Endodermal cell (in vitro differentiated cells): ENCODE results near the gene MTREX. TPM values are rescaled to one million over a fixed set of nuclear protein-coding genes. Genes with fewer than 3 reads are reported as not detected.

ENCODE experiments used
- DNase-seq: peaks from one replicate; pipeline ENCODE4 v3.0.0-alpha.2; 2017
- H3K27ac ChIP-seq: 2 replicates; pipeline ENCODE4 v1.5.1; 2013; ENCODE audit warnings: mild to moderate bottlenecking, low read depth, low read length, moderate library complexity
- H3K27me3 ChIP-seq: 2 replicates; pipeline ENCODE4 v1.6.1; 2013; ENCODE audit warnings: mild to moderate bottlenecking, low read length, moderate library complexity; ENCODE audit not compliant: insufficient read depth, control insufficient read depth, poor library complexity, severe bottlenecking
- H3K36me3 ChIP-seq: 2 replicates; pipeline ENCODE4 v1.7.0; 2013; ENCODE audit warnings: mild to moderate bottlenecking, low read length, moderate library complexity; ENCODE audit not compliant: control insufficient read depth, insufficient read depth
- H3K4me1 ChIP-seq: one replicate; pipeline ENCODE4 v1.7.0; 2013; ENCODE audit warnings: low read length; ENCODE audit not compliant: control insufficient read depth, insufficient read depth
- H3K4me3 ChIP-seq: 2 replicates; pipeline ENCODE4 v1.5.1; 2013; ENCODE audit warnings: mild to moderate bottlenecking, low read length, moderate library complexity
- H3K9ac ChIP-seq: 2 replicates; pipeline ENCODE4 v1.6.1; 2013; ENCODE audit warnings: mild to moderate bottlenecking, low read length, moderate library complexity; ENCODE audit not compliant: poor library complexity, severe bottlenecking; ENCODE audit errors: extremely low read depth
- H3K9me3 ChIP-seq: 2 replicates; pipeline ENCODE4 v1.6.1; 2013; ENCODE audit warnings: mild to moderate bottlenecking, low read length, moderate library complexity; ENCODE audit not compliant: control insufficient read depth
- H3K27ac Mint-ChIP-seq: 2 replicates; pipeline ENCODE4 v1.8.0; 2020; ENCODE audit warnings: mixed read lengths
- H3K27me3 Mint-ChIP-seq: 2 replicates; pipeline ENCODE4 v1.8.0; 2021; ENCODE audit warnings: mild to moderate bottlenecking, mixed read lengths; ENCODE audit not compliant: insufficient read depth
- H3K36me3 Mint-ChIP-seq: 2 replicates; pipeline ENCODE4 v1.8.0; 2020; ENCODE audit warnings: low read depth, mixed read lengths
- H3K4me1 Mint-ChIP-seq: 2 replicates; pipeline ENCODE4 v1.8.0; 2020; ENCODE audit warnings: mixed read lengths
- H3K4me3 Mint-ChIP-seq: 2 replicates; pipeline ENCODE4 v1.8.0; 2020; ENCODE audit warnings: mild to moderate bottlenecking, moderate library complexity, mixed read lengths
- H3K9me3 Mint-ChIP-seq: 2 replicates; pipeline ENCODE4 v1.8.0; 2020; ENCODE audit warnings: mild to moderate bottlenecking, mixed read lengths
- WGBS, 2 experiments: methylation state at CpG; one replicate each; pipeline versions ENCODE4 v1.1.5 to v1.1.7; 2013; ENCODE audit warnings: missing lambda C conversion rate in 2 of 2, mixed read lengths in 1 of 2; ENCODE audit not compliant: insufficient coverage in 1 of 2, insufficient read length in 1 of 2; 5-methylcytosine and 5-hydroxymethylcytosine counted together
- total RNA-seq, 2 donors: library from RNA; stranded (reverse); fragmentation: NEBNext Ultra II Directional in 1 of 2; extraction: Animal tissue kit (Norgen Biotek cat#: 25700) in 1 of 2; gene quantifications; 2 replicates in 1 of 2; 3 replicates in 1 of 2; pipeline ENCODE4 v1.2.1, GENCODE V29; 2021
- TF ChIP-seq, protein P1 (sequence below): fragments of 200-600 bp; sonication (generic); conservative IDR thresholded peaks from 2 replicates; pipeline ENCODE4 v1.5.0; 2021; ENCODE audit warnings: antibody characterized with exemption, mild to moderate bottlenecking

The MTREX gene
- total RNA-seq, 2 donors from 2014 or later, result 91.0 to 106 TPM

DNA sequence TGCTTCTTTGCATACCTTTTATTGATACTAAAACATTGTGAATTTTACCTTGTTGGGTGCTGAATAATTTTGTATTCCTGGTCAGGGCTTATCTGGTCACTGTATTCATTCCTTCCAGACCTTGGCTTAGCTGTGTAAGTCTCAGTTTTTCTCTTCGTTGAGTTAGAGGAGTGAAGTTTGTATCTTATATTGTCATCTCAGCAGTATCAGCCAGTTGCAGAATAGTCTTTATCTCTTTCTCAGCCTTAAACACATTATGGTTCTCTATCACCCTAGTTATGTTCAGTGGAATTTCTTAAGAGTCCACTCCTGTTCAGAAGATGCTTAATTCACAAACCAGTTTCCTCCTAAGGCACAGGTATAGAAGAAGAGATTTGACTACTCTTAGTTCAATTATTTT, 25.2 kb downstream of the MTREX start:
- Histone ChIP-seq H3K36me3 (peaks cover 68% of the 10 kb centered on the region), H3K9me3 (no peaks in the 10 kb centered on the region), H3K9ac (no peak overlapping the region), H3K27me3 (no peaks in the 10 kb centered on the region), H3K27ac (no peak overlapping the region), H3K4me3 (no peak overlapping the region), H3K4me1 (no peaks in the 10 kb centered on the region)
- H3K4me1 Mint-ChIP-seq, result no peaks in the 10 kb centered on the region
- WGBS, 2 experiments, result 100% methylated on average over 1 of the region's 1 CpG; no CpG with 5 or more reads in 1 of the 2 experiments
- TF ChIP-seq, protein P1, sequence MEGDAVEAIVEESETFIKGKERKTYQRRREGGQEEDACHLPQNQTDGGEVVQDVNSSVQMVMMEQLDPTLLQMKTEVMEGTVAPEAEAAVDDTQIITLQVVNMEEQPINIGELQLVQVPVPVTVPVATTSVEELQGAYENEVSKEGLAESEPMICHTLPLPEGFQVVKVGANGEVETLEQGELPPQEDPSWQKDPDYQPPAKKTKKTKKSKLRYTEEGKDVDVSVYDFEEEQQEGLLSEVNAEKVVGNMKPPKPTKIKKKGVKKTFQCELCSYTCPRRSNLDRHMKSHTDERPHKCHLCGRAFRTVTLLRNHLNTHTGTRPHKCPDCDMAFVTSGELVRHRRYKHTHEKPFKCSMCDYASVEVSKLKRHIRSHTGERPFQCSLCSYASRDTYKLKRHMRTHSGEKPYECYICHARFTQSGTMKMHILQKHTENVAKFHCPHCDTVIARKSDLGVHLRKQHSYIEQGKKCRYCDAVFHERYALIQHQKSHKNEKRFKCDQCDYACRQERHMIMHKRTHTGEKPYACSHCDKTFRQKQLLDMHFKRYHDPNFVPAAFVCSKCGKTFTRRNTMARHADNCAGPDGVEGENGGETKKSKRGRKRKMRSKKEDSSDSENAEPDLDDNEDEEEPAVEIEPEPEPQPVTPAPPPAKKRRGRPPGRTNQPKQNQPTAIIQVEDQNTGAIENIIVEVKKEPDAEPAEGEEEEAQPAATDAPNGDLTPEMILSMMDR, result no peak
- H3K27ac Mint-ChIP-seq, result no peak overlapping the region
- H3K4me3 Mint-ChIP-seq, result no peak overlapping the region
- H3K27me3 Mint-ChIP-seq, result no peaks in the 10 kb centered on the region
- no peaks in the 10 kb centered on the region for H3K9me3 Mint-ChIP-seq
- H3K36me3 Mint-ChIP-seq, result peaks cover 66% of the 10 kb centered on the region
- no peak for DNase-seq

DNA sequence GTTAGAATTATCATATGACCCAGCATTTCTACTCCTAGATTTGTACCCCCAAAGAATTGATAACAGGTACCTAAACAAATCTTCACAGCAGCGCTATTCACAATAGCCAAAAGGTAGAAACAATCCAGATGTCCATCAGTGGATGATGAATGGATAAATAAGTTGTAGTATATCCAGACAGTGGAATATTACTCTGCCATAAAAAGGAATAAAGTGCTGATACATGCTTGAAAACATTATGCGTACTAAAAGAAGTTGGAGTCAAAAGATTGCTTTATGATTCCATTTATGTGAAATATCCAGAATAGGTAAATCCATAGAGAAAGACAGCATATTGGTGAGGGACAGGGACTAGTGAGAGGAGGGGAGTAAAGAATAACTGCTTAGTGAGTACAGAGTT, 26.0 kb downstream of the MTREX start:
- no peaks in the 10 kb centered on the region for H3K27me3 Mint-ChIP-seq
- H3K4me1 Mint-ChIP-seq, result no peaks in the 10 kb centered on the region
- Histone ChIP-seq H3K27me3 (no peaks in the 10 kb centered on the region), H3K9me3 (no peaks in the 10 kb centered on the region), H3K27ac (no peak overlapping the region), H3K4me3 (no peak overlapping the region), H3K9ac (no peak overlapping the region), H3K36me3 (peaks cover 63% of the 10 kb centered on the region), H3K4me1 (no peaks in the 10 kb centered on the region)
- H3K4me3 Mint-ChIP-seq, result no peak overlapping the region
- H3K9me3 Mint-ChIP-seq, result no peaks in the 10 kb centered on the region
- peaks cover 67% of the 10 kb centered on the region for H3K36me3 Mint-ChIP-seq
- WGBS, 2 experiments, result 96 to 99% methylated on average over 2 of the region's 2 CpGs
- no peak overlapping the region for H3K27ac Mint-ChIP-seq
- TF ChIP-seq, protein P1, result no peak
- DNase-seq, result no peak

DNA sequence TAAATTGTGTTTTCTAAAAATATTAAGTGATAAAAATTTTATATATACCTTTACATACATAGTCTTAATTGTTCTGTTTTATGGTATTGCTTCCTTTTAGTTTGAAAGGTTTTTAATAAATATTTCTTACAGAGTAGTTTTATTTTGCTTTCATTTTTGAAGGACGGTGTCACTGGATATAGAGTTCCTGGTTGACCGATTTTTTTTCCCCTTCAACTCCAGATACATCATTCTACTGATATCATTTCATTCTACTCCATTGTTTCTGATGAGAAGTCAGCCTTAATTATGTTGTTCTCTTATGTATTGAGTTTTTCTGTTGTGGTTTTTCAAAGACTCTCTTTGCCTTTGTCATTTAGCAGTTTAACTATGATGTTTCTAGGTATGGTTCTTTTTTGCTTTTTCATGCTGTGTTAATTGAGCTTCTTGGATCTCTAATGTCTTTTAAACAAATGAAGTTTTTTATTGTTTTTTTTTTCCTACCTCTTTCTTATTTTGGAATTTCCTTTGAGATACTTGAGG, 30.4 kb downstream of the MTREX start:
- no peaks in the 10 kb centered on the region for H3K27me3 ChIP-seq
- Mint-ChIP-seq H3K36me3 (peaks cover 48% of the 10 kb centered on the region), H3K27ac (no peak overlapping the region), H3K4me1 (no peaks in the 10 kb centered on the region), H3K27me3 (no peaks in the 10 kb centered on the region), H3K4me3 (no peak overlapping the region), H3K9me3 (no peaks in the 10 kb centered on the region)
- TF ChIP-seq, protein P1, result no peak
- no peak overlapping the region for H3K27ac ChIP-seq
- WGBS, 2 experiments, result 95% methylated on average over 2 of the region's 2 CpGs; no CpG with 5 or more reads in 1 of the 2 experiments
- DNase-seq, result no peak
- peaks cover 62% of the 10 kb centered on the region for H3K36me3 ChIP-seq
- H3K4me1 ChIP-seq, result no peaks in the 10 kb centered on the region
- no peak overlapping the region for H3K4me3 ChIP-seq
- no peak overlapping the region for H3K9ac ChIP-seq
- H3K9me3 ChIP-seq, result no peaks in the 10 kb centered on the region
